Tibial nerve (tissue), 3 donors: Measurements from ENCODE around the gene PADI1.

Experiments used
- CTCF ChIP-seq, 5 experiments: fragments of 200-600 bp in 3 of 5; fragments of 450-650 bp in 2 of 5; sonication (generic) in 3 of 5; IDR thresholded peaks; one replicate each; pipeline ENCODE4 v1.5.1; 2016 to 2019; ENCODE audit warnings: antibody characterized with exemption in 5 of 5, mild to moderate bottlenecking in 3 of 5, moderate library complexity in 2 of 5
- POLR2A ChIP-seq, 2 donors: fragments of 450-650 bp; IDR thresholded peaks; one replicate each; pipeline ENCODE4 v1.6.1; 2017; ENCODE audit warnings: antibody characterized with exemption in 2 of 2, mild to moderate bottlenecking in 2 of 2, moderate library complexity in 2 of 2

GRCh38 chr1:17287130-17287776, 82.3 kb downstream of the PADI1 start:
- TF ChIP-seq CTCF (IDR thresholded peaks at IDR 0.05) (no peak), POLR2A (IDR thresholded peaks at IDR 0.05) (no peak)
